HL-60 (cell line): Measurements from ENCODE around the gene MRPL17.

Source experiments
- POLR2AphosphoS5 ChIP-seq: IDR thresholded peaks from 2 replicates; pipeline ENCODE4 v1.6.1; 2012; ENCODE audit warnings: low read depth
- TF ChIP-seq, protein P1 (sequence below): IDR thresholded peaks from one replicate; pipeline ENCODE4 v1.5.1; 2011; ENCODE audit warnings: low read length, control low read depth, inconsistent platforms; ENCODE audit not compliant: insufficient read depth

DNA sequence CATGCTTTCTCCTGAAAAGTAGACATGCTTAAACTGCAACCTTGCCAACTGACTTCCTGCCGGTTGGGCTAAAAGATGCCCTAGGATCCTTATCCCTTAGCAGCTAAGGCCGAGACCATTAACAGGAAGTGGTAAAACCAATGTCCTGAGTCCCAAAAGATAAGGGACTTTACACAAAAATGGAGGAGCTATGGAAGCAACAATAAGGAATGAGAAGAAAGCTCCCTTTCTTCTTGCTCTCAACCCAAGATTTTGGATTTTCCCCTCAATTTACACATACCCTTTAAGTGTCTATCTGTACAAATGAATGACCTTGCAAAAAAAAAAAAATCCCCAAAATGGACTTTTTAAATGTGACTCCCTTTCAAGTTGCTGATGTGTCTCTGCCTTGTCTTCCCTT lies 11.1 kb downstream of the MRPL17 start:
- TF ChIP-seq, protein P1, sequence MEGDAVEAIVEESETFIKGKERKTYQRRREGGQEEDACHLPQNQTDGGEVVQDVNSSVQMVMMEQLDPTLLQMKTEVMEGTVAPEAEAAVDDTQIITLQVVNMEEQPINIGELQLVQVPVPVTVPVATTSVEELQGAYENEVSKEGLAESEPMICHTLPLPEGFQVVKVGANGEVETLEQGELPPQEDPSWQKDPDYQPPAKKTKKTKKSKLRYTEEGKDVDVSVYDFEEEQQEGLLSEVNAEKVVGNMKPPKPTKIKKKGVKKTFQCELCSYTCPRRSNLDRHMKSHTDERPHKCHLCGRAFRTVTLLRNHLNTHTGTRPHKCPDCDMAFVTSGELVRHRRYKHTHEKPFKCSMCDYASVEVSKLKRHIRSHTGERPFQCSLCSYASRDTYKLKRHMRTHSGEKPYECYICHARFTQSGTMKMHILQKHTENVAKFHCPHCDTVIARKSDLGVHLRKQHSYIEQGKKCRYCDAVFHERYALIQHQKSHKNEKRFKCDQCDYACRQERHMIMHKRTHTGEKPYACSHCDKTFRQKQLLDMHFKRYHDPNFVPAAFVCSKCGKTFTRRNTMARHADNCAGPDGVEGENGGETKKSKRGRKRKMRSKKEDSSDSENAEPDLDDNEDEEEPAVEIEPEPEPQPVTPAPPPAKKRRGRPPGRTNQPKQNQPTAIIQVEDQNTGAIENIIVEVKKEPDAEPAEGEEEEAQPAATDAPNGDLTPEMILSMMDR, result no peak
- TF ChIP-seq POLR2AphosphoS5, result no peak
